ENCODE measurements around the gene UTF1.

Gene UTF1

GRCh38 chr10:133277277-133277992 lies 47.4 kb downstream of the UTF1 start:
- TF ChIP-seq CTCF (IDR thresholded peaks at IDR 0.05; ENCODE audit: borderline replicate concordance, control extremely low read depth, extremely low read depth, insufficient read depth, missing control alignments): no peak

GRCh38 chr10:133277993-133278576 lies 48.1 kb downstream of the UTF1 start:
- DNase-seq (ENCODE audit: low spot score): no peak
- in situ Hi-C loops (cut with MboI; ENCODE audit: low sequenced_read_pairs, unreplicated experiment): no loop called here
- no peak for TF ChIP-seq CTCF (IDR thresholded peaks at IDR 0.05; ENCODE audit: borderline replicate concordance, control extremely low read depth, extremely low read depth, insufficient read depth, missing control alignments)

More at GRCh38 chr10:133277277-133277992, 47.4 kb downstream of the UTF1 start:
- in situ Hi-C loops (cut with MboI; ENCODE audit: low sequenced_read_pairs, unreplicated experiment): no loop called here
- DNase-seq (ENCODE audit: low spot score): no peak

GRCh38 chr10:133278577-133279265 lies 48.7 kb downstream of the UTF1 start:
- TF ChIP-seq CTCF (IDR thresholded peaks at IDR 0.05; ENCODE audit: borderline replicate concordance, control extremely low read depth, extremely low read depth, insufficient read depth, missing control alignments): no peak
- peak; percentile 85 for DNase-seq (ENCODE audit: low spot score)
- in situ Hi-C loops (cut with MboI; ENCODE audit: low sequenced_read_pairs, unreplicated experiment): no loop called here

- no peak for DNase-seq (ENCODE audit: low spot score)
- in situ Hi-C loops (cut with MboI; ENCODE audit: low sequenced_read_pairs, unreplicated experiment): no loop called here
- no peak for TF ChIP-seq CTCF (IDR thresholded peaks at IDR 0.05; ENCODE audit: borderline replicate concordance, control extremely low read depth, extremely low read depth, insufficient read depth, missing control alignments)
Observed at GRCh38 chr10:133279326-133280226, 49.6 kb downstream of the UTF1 start.

- TF ChIP-seq CTCF (IDR thresholded peaks at IDR 0.05; ENCODE audit: borderline replicate concordance, control extremely low read depth, extremely low read depth, insufficient read depth, missing control alignments): no peak
- in situ Hi-C loops (cut with MboI; ENCODE audit: low sequenced_read_pairs, unreplicated experiment): no loop called here
- DNase-seq (ENCODE audit: low spot score): no peak
Observed at GRCh38 chr10:133280391-133281059, 50.5 kb downstream of the UTF1 start.
